HUES64 (cell line): Measurements from ENCODE around the gene PER1.

ENCODE experiments used
- H3K27ac ChIP-seq: 2 replicates; pipeline ENCODE4 v1.7.0; 2013; ENCODE audit warnings: low read depth, low read length, inconsistent platforms
- H3K27me3 ChIP-seq: 2 replicates; pipeline ENCODE4 v1.6.1; 2013; ENCODE audit warnings: mild to moderate bottlenecking, low read length; ENCODE audit not compliant: insufficient read depth
- H3K36me3 ChIP-seq: 2 replicates; pipeline ENCODE4 v1.6.1; 2013; ENCODE audit warnings: mild to moderate bottlenecking, low read length; ENCODE audit not compliant: insufficient read depth
- H3K4me1 ChIP-seq: 2 replicates; pipeline ENCODE4 v1.6.1; 2013; ENCODE audit warnings: mild to moderate bottlenecking, low read length, moderate library complexity; ENCODE audit not compliant: insufficient read depth
- H3K4me3 ChIP-seq: 2 replicates; pipeline ENCODE4 v1.5.1; 2013; ENCODE audit warnings: mild to moderate bottlenecking, low read length, moderate library complexity
- H3K9ac ChIP-seq: 2 replicates; pipeline ENCODE4 v1.6.1; 2013; ENCODE audit warnings: mild to moderate bottlenecking, low read depth, low read length
- H3K9me3 ChIP-seq: 2 replicates; pipeline ENCODE4 v1.6.1; 2013; ENCODE audit warnings: low read depth, low read length; ENCODE audit not compliant: insufficient read depth
- WGBS: fragments of 150-250, 120-280 bp; methylation state at CpG from one replicate; pipeline ENCODE4 v1.1.7; 2013; ENCODE audit warnings: missing lambda C conversion rate; 5-methylcytosine and 5-hydroxymethylcytosine counted together

The PER1 gene

GRCh38 chr17:8142158-8142886 lies 9.9 kb downstream of the PER1 start:
- Histone ChIP-seq H3K27ac (no peak overlapping the region), H3K9me3 (no peaks in the 10 kb centered on the region), H3K27me3 (peaks cover 5% of the 10 kb centered on the region), H3K4me3 (no peak overlapping the region), H3K36me3 (peaks cover 55% of the 10 kb centered on the region), H3K9ac (no peak overlapping the region), H3K4me1 (no peaks in the 10 kb centered on the region)
- 94% methylated on average over 23 of the region's 23 CpGs for WGBS

GRCh38 chr17:8141741-8142140 lies 10.5 kb downstream of the PER1 start:
- 93% methylated on average over 11 of the region's 11 CpGs for WGBS
- Histone ChIP-seq H3K4me3 (no peak overlapping the region), H3K9ac (no peak overlapping the region), H3K9me3 (no peaks in the 10 kb centered on the region), H3K36me3 (peaks cover 50% of the 10 kb centered on the region), H3K27me3 (peaks cover 9% of the 10 kb centered on the region), H3K27ac (no peak overlapping the region), H3K4me1 (no peaks in the 10 kb centered on the region)

GRCh38 chr17:8141045-8141444 lies 11.2 kb downstream of the PER1 start:
- no peaks in the 10 kb centered on the region for H3K9me3 ChIP-seq
- 92% methylated on average over 7 of the region's 7 CpGs for WGBS
- no peak overlapping the region for H3K27ac ChIP-seq
- H3K27me3 ChIP-seq, result peaks cover 12% of the 10 kb centered on the region
- H3K36me3 ChIP-seq, result peaks cover 43% of the 10 kb centered on the region
- H3K4me3 ChIP-seq, result no peak overlapping the region
- H3K9ac ChIP-seq, result no peak overlapping the region
- no peaks in the 10 kb centered on the region for H3K4me1 ChIP-seq

GRCh38 chr17:8140065-8141029 lies 11.9 kb downstream of the PER1 start:
- peaks cover 36% of the 10 kb centered on the region for H3K36me3 ChIP-seq
- H3K27ac ChIP-seq, result no peak overlapping the region
- WGBS, result 94% methylated on average over 17 of the region's 18 CpGs
- H3K9ac ChIP-seq, result no peak overlapping the region
- H3K4me3 ChIP-seq, result no peak overlapping the region
- peaks cover 12% of the 10 kb centered on the region for H3K27me3 ChIP-seq
- H3K4me1 ChIP-seq, result no peaks in the 10 kb centered on the region
- H3K9me3 ChIP-seq, result no peaks in the 10 kb centered on the region

GRCh38 chr17:8138672-8139371 lies 13.4 kb downstream of the PER1 start:
- Histone ChIP-seq H3K9me3 (no peaks in the 10 kb centered on the region), H3K9ac (peak overlapping the region; percentile 51), H3K4me3 (peak overlapping the region; percentile 67), H3K36me3 (peaks cover 28% of the 10 kb centered on the region), H3K27me3 (peaks cover 12% of the 10 kb centered on the region), H3K27ac (peak overlapping the region; percentile 70; the same call in 1 of the 2 replicates), H3K4me1 (peaks cover 2% of the 10 kb centered on the region)
- WGBS, result 1% methylated on average over 46 of the region's 46 CpGs

- peaks cover 12% of the 10 kb centered on the region for H3K27me3 ChIP-seq
- H3K9me3 ChIP-seq, result no peaks in the 10 kb centered on the region
- H3K4me3 ChIP-seq, result peak overlapping the region; percentile 67
- no peak overlapping the region for H3K27ac ChIP-seq
- H3K9ac ChIP-seq, result peak overlapping the region; percentile 59
- peaks cover 27% of the 10 kb centered on the region for H3K36me3 ChIP-seq
- H3K4me1 ChIP-seq, result peaks cover 5% of the 10 kb centered on the region
- WGBS, result 1% methylated on average over 7 of the region's 7 CpGs
Observed at GRCh38 chr17:8138374-8138671, 13.9 kb downstream of the PER1 start.

GRCh38 chr17:8137645-8138373 lies 14.4 kb downstream of the PER1 start:
- Histone ChIP-seq H3K4me1 (peaks cover 8% of the 10 kb centered on the region), H3K4me3 (peak overlapping the region; percentile 67), H3K27me3 (peaks cover 12% of the 10 kb centered on the region), H3K36me3 (peaks cover 25% of the 10 kb centered on the region), H3K27ac (no peak overlapping the region), H3K9me3 (no peaks in the 10 kb centered on the region), H3K9ac (peak overlapping the region; percentile 59)
- WGBS, result 26% methylated on average over 21 of the region's 21 CpGs

GRCh38 chr17:8133941-8134340 lies 18.3 kb downstream of the PER1 start:
- WGBS, result 90% methylated on average over 4 of the region's 4 CpGs
- H3K27ac ChIP-seq, result no peak overlapping the region

GRCh38 chr17:8133399-8133798 lies 18.8 kb downstream of the PER1 start:
- H3K27ac ChIP-seq, result no peak overlapping the region
- H3K27me3 ChIP-seq, result peaks cover 38% of the 10 kb centered on the region
- H3K36me3 ChIP-seq, result no peaks in the 10 kb centered on the region
- H3K9ac ChIP-seq, result no peak overlapping the region
- WGBS, result 46% methylated on average over 10 of the region's 12 CpGs
- H3K4me1 ChIP-seq, result peaks cover 8% of the 10 kb centered on the region
- no peaks in the 10 kb centered on the region for H3K9me3 ChIP-seq
- peak overlapping the region; percentile 9; the same call in 1 of the 2 replicates for H3K4me3 ChIP-seq

More at GRCh38 chr17:8133941-8134340, 18.3 kb downstream of the PER1 start:
- no peaks in the 10 kb centered on the region for H3K36me3 ChIP-seq
- no peak overlapping the region for H3K9ac ChIP-seq
- H3K4me1 ChIP-seq, result peaks cover 8% of the 10 kb centered on the region
- H3K4me3 ChIP-seq, result peak overlapping the region; percentile 9; the same call in 1 of the 2 replicates
- H3K9me3 ChIP-seq, result no peaks in the 10 kb centered on the region
- peaks cover 32% of the 10 kb centered on the region for H3K27me3 ChIP-seq

GRCh38 chr17:8131844-8132441 lies 20.3 kb downstream of the PER1 start:
- no peak overlapping the region for H3K9ac ChIP-seq
- peaks cover 12% of the 10 kb centered on the region for H3K4me1 ChIP-seq
- WGBS, result 89% methylated on average over 3 of the region's 3 CpGs
- no peaks in the 10 kb centered on the region for H3K36me3 ChIP-seq
- peaks cover 46% of the 10 kb centered on the region for H3K27me3 ChIP-seq
- H3K27ac ChIP-seq, result no peak overlapping the region
- H3K9me3 ChIP-seq, result no peaks in the 10 kb centered on the region
- H3K4me3 ChIP-seq, result no peak overlapping the region
